HFF-Myc (cell line): ENCODE results near the gene FGD2.
"Not testable (repeated sequence)": the region's sequence is repeated elsewhere in the genome, so short reads cannot be mapped to it uniquely, and the experiment has no call there.

ENCODE experiments used
- DNase-seq: peaks from one replicate; pipeline ENCODE4 v3.0.0-alpha.2; 2011; ENCODE audit warnings: low read depth; ENCODE audit errors: extremely low read depth
- H3K4me3 ChIP-seq: replicated peaks from 2 replicates; pipeline ENCODE4 v1.5.1; 2011; ENCODE audit warnings: low read depth, mild to moderate bottlenecking, control low read depth, low read length
- TF ChIP-seq, protein P1 (sequence below): IDR thresholded peaks from 2 replicates; pipeline ENCODE4 v1.5.1; 2012; ENCODE audit warnings: mild to moderate bottlenecking, low read depth, low read length, control low read depth; ENCODE audit errors: missing control alignments

FGD2 gene

DNA sequence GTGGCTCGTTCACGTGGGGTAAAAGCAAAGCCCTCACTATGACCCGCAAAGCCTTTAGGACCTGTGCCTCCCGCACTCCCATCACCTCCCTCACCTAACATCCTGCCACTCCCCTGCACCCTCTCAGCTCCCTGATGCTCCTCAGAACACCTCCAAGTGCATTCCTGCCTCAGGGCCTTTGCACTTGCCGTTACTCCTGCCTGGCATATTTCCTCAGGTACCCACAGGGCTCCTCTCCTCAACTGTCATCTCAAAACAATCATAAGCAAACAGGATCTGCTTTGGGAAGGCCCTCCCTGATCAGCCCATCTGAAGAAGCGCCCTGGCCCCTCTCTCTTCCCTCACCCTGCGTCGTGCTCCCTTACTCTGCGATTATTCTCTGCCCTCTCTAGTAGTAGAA is 49.1 kb downstream of the FGD2 start:
- H3K4me3 ChIP-seq, result no peak overlapping the region
- no peak for DNase-seq
- TF ChIP-seq, protein P1, sequence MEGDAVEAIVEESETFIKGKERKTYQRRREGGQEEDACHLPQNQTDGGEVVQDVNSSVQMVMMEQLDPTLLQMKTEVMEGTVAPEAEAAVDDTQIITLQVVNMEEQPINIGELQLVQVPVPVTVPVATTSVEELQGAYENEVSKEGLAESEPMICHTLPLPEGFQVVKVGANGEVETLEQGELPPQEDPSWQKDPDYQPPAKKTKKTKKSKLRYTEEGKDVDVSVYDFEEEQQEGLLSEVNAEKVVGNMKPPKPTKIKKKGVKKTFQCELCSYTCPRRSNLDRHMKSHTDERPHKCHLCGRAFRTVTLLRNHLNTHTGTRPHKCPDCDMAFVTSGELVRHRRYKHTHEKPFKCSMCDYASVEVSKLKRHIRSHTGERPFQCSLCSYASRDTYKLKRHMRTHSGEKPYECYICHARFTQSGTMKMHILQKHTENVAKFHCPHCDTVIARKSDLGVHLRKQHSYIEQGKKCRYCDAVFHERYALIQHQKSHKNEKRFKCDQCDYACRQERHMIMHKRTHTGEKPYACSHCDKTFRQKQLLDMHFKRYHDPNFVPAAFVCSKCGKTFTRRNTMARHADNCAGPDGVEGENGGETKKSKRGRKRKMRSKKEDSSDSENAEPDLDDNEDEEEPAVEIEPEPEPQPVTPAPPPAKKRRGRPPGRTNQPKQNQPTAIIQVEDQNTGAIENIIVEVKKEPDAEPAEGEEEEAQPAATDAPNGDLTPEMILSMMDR, result no peak

DNA sequence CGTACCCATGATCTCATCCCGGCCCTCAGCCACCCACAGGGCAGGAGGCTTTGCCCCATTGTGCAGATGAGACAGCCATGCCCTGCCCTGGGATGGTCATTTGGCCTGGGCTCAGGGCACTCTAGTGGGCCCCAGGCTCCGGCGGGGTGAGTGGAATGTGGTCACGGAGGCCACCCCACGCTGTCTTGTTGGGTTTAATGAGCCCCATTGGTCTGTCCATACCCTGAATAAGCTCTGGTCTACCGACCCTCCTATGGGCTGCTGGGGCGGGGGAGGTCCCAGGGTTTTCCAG is 50.6 kb downstream of the FGD2 start:
- DNase-seq, result no peak
- no peak overlapping the region for H3K4me3 ChIP-seq

DNA sequence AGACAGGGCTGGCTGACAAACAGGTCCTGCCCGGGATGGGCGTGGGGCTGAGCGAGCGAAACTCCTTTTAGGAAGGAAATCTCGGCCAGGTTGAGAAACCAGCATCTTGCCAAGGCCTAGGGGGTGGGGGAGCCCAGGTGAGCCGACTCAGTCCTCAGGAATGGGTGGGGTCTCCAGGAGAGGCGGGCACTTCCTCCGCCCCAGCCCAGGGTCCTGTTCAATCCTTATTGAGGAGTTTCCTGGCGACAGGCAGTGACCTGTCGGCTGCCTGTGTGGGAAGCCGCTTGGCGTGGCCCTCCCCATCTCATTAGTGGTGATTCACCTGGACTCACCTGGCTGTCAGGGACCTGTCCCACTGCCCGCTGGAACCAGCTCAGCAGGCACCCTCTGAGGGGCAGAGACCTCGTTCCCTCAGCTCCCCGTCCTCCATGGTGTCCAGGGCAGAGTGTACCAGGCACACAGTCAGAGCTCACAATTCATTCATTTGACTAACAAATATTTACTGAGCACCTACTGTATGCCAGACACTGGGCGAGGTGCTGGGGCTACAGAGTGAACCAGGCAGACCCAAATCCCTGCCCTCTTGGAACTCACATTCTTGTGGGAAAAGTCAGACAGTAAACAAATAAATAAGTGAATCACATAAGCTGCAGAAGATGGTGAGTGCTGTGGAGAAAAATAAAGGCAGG is 51.1 kb downstream of the FGD2 start:
- H3K4me3 ChIP-seq, result no peak overlapping the region
- no peak for DNase-seq
- TF ChIP-seq, protein P1, result no peak

More for the DNA sequence above, 50.6 kb downstream of the FGD2 start:
- TF ChIP-seq, protein P1, result no peak

DNA sequence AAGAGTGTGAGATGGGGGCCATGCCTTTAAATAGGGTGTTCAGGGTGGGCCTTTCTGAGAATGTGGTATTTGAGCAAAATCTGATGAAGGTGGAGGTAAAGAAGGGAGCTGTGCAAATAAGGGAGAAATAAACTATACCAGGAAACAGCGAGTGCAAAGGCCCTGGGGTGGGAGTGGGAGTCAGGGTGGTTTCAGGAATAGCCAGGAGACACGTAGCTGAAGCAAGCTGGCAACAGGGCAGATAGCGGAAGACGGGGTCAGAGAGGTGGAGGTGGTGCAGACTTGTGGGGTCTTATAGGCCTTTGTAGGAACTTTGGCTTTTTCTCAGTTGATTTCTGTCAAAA is 51.6 kb downstream of the FGD2 start:
- TF ChIP-seq, protein P1, result no peak
- no peak overlapping the region for H3K4me3 ChIP-seq
- DNase-seq, result no peak

DNA sequence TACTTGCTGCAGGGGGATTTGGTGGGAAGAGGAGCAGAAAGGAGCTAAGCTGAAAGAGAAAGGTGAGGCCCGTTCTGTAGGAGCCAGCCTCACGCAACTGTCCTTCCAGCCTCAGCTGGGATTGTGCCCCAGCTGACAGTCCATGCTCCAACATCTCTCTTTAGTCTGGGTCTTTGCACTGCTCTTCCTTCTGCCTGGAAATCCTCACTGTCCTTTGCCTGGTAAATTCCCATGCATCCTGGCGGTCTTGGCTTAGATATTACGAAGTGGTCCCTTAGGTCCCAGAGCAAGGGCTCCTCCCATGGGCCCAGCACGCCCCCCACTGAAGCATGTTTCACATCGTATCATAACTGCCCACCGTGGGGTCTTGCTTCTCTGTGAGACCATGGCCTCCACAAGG is 52.2 kb downstream of the FGD2 start:
- DNase-seq, result no peak
- no peak overlapping the region for H3K4me3 ChIP-seq
- TF ChIP-seq, protein P1, result no peak

DNA sequence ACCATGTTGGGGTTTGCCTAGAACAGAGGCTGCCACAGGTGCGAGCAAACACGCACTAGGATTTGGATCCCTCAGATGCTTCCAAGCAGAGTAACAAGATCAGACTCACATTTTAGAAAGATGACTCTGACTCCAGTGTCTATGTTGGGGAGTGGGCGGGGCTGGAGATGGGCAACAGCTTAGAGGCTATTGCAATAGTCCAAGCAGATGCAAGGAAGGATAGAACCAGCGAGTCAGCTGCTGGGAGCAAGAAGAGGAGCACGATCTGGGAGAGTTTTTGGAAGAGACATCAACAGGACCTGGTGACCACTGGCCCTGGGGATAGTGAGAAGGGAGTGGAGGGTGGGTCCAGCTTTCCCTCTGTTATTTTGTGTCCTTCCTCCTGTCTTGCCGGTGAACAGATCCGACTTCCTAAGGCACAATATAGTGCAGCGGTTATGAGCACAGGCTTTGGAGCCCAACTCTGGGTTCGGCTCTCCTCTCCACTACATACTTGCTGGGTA is 52.7 kb downstream of the FGD2 start:
- no peak overlapping the region for H3K4me3 ChIP-seq
- TF ChIP-seq, protein P1, result no peak
- DNase-seq, result no peak

DNA sequence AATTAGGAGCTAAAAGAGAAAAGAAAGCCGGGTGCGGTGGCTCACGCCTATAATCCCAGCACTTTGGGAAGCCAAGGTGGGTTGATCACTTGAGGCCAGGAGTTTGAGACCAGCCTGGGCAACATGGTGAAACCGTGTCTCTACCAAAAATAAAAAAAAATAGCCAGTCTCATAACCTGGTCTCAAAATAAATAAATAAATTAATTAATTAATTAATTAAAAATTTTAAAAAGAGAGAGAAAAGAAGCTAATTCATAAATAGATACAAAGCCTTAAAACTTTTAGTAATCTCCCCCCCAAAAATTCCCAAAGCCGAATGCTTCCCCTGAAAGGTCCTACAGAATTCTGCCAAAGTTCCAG is 53.5 kb downstream of the FGD2 start:
- not testable (repeated sequence) for H3K4me3 ChIP-seq, DNase-seq
